Fibroblast of villous mesenchyme (primary cell): Measurements from ENCODE around the gene C17orf75. TPM values are rescaled to one million over a fixed set of nuclear protein-coding genes. Genes with fewer than 3 reads are reported as not detected.
A peak's percentile ranks its signal among the peaks of the same experiment; 100 is the strongest.

Source experiments
- DNase-seq: peaks from one replicate; pipeline ENCODE4 v3.0.0-alpha.2; 2010; ENCODE audit warnings: low read depth
- H3K4me3 ChIP-seq: 2 replicates; pipeline ENCODE4 v1.5.1; 2011; ENCODE audit warnings: low read depth, mild to moderate bottlenecking, low read length
- CTCF ChIP-seq: IDR thresholded peaks from 2 replicates; pipeline ENCODE4 v1.5.1; 2012; ENCODE audit warnings: low read depth, mild to moderate bottlenecking, low read length; ENCODE audit not compliant: insufficient read depth
- total RNA-seq: library from RNA; depleted of rRNA; stranded (reverse); fragments of >200 nt; gene quantifications from 2 replicates; pipeline ENCODE4 v1.2.3, GENCODE V29; 2012

The C17orf75 gene
- total RNA-seq, 1 donor, result 18.6 TPM

GRCh38 chr17:32345951-32346600, 4.1 kb upstream of the C17orf75 start:
- no peak for TF ChIP-seq CTCF
- no peak overlapping the region for H3K4me3 ChIP-seq
- no peak for DNase-seq

- no peak for DNase-seq
- TF ChIP-seq CTCF, result no peak
- peak overlapping the region; percentile 72 for H3K4me3 ChIP-seq
Measured at GRCh38 chr17:32342603-32343325, 791 bp upstream of the C17orf75 start.

- TF ChIP-seq CTCF, result peak; percentile 16
- no peak for DNase-seq
- peak overlapping the region; percentile 72 for H3K4me3 ChIP-seq
Measured at GRCh38 chr17:32341141-32341856, 674 bp downstream of the C17orf75 start.

GRCh38 chr17:32335687-32336086, 6.3 kb downstream of the C17orf75 start:
- DNase-seq, result no peak
- H3K4me3 ChIP-seq, result no peak overlapping the region
- no peak for TF ChIP-seq CTCF

GRCh38 chr17:32335046-32335445, 6.9 kb downstream of the C17orf75 start:
- no peak overlapping the region for H3K4me3 ChIP-seq
- no peak for TF ChIP-seq CTCF
- no peak for DNase-seq

- H3K4me3 ChIP-seq, result no peak overlapping the region
- no peak for DNase-seq
- TF ChIP-seq CTCF, result no peak
Measured at GRCh38 chr17:32333187-32333586, 8.8 kb downstream of the C17orf75 start.
